ENCODE measurements around the gene RRAS2.

RRAS2 gene

GRCh38 chr11:14240951-14241350 lies 118.0 kb downstream of the RRAS2 start:
- TF ChIP-seq POLR2A (IDR thresholded peaks at IDR 0.05; ENCODE audit: low read depth, low read length): no peak
- no peak for FAIRE-seq
- no peak for DNase-seq (ENCODE audit: insufficient read length, low spot score)

GRCh38 chr11:14240221-14240620 lies 118.8 kb downstream of the RRAS2 start:
- FAIRE-seq: no peak
- no peak for DNase-seq (ENCODE audit: insufficient read length, low spot score)
- no peak for TF ChIP-seq POLR2A (IDR thresholded peaks at IDR 0.05; ENCODE audit: low read depth, low read length)

GRCh38 chr11:14237444-14237961 lies 121.5 kb downstream of the RRAS2 start:
- TF ChIP-seq POLR2A (IDR thresholded peaks at IDR 0.05; ENCODE audit: low read depth, low read length): no peak
- no peak for DNase-seq (ENCODE audit: insufficient read length, low spot score)
- FAIRE-seq: no peak

GRCh38 chr11:14235701-14236100 lies 123.3 kb downstream of the RRAS2 start:
- DNase-seq (ENCODE audit: insufficient read length, low spot score) (no peak), FAIRE-seq (no peak)
- no peak for TF ChIP-seq POLR2A (IDR thresholded peaks at IDR 0.05; ENCODE audit: low read depth, low read length)

- DNase-seq (ENCODE audit: insufficient read length, low spot score) (no peak), FAIRE-seq (no peak)
- TF ChIP-seq POLR2A (IDR thresholded peaks at IDR 0.05; ENCODE audit: low read depth, low read length): no peak
Measured at GRCh38 chr11:14234446-14234845, 124.5 kb downstream of the RRAS2 start.

- FAIRE-seq (no peak), DNase-seq (ENCODE audit: insufficient read length, low spot score) (no peak)
- TF ChIP-seq POLR2A (IDR thresholded peaks at IDR 0.05; ENCODE audit: low read depth, low read length): no peak
Measured at GRCh38 chr11:14232652-14233051, 126.3 kb downstream of the RRAS2 start.

GRCh38 chr11:14230407-14230806 lies 128.6 kb downstream of the RRAS2 start:
- FAIRE-seq (no peak), DNase-seq (ENCODE audit: insufficient read length, low spot score) (no peak)
- TF ChIP-seq POLR2A (IDR thresholded peaks at IDR 0.05; ENCODE audit: low read depth, low read length): no peak

- DNase-seq (ENCODE audit: insufficient read length, low spot score) (no peak), FAIRE-seq (no peak)
- TF ChIP-seq POLR2A (IDR thresholded peaks at IDR 0.05; ENCODE audit: low read depth, low read length): no peak
Measured at GRCh38 chr11:14229472-14229871, 129.5 kb downstream of the RRAS2 start.

GRCh38 chr11:14228356-14228755 lies 130.6 kb downstream of the RRAS2 start:
- no peak for DNase-seq (ENCODE audit: insufficient read length, low spot score)
- FAIRE-seq: no peak
- TF ChIP-seq POLR2A (IDR thresholded peaks at IDR 0.05; ENCODE audit: low read depth, low read length): no peak

Data from H54 (cell line).